ENCODE measurements around the gene UBAC1.

DNA sequence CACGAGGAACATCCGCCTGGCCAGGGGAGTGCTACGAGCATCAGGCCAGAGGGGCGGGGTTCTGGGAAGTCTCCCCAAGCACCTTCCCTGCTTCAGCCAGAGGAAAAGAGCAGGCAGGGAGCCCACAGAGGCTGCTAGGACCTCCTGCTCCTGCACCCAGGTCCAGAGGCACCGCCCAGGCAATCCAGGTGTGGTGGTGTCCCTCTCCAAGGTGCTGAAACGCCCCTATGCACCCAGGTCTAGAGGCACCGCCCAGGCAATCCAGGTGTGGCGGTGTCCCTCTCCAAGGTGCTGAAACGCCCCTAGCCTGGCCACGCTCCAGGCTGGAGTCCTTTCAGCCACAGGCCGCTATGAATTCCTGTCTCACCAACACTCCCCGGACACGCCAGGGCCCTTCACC lies 10.7 kb upstream of the UBAC1 start:
- TF ChIP-seq TCF7 (CRISPR knock-in tag; IDR thresholded peaks at IDR 0.05; ENCODE audit: low read depth) (peak; percentile 98), SMAD3 (CRISPR knock-in tag; IDR thresholded peaks at IDR 0.05; ENCODE audit: borderline replicate concordance) (peak; percentile 100)
- TF ChIP-seq, protein P1, sequence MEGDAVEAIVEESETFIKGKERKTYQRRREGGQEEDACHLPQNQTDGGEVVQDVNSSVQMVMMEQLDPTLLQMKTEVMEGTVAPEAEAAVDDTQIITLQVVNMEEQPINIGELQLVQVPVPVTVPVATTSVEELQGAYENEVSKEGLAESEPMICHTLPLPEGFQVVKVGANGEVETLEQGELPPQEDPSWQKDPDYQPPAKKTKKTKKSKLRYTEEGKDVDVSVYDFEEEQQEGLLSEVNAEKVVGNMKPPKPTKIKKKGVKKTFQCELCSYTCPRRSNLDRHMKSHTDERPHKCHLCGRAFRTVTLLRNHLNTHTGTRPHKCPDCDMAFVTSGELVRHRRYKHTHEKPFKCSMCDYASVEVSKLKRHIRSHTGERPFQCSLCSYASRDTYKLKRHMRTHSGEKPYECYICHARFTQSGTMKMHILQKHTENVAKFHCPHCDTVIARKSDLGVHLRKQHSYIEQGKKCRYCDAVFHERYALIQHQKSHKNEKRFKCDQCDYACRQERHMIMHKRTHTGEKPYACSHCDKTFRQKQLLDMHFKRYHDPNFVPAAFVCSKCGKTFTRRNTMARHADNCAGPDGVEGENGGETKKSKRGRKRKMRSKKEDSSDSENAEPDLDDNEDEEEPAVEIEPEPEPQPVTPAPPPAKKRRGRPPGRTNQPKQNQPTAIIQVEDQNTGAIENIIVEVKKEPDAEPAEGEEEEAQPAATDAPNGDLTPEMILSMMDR (IDR thresholded peaks at IDR 0.05) = no peak

All from WTC11 (cell line).